HG02852 (cell line): Measurements from ENCODE around the gene IRF4.
A peak's percentile ranks its signal among the peaks of the same experiment; 100 is the strongest.
"Not testable (repeated sequence)": the region's sequence is repeated elsewhere in the genome, so short reads cannot be mapped to it uniquely, and the experiment has no call there.

Experiments
- ATAC-seq: cut with Tn5 transposase; IDR thresholded peaks from one replicate; pipeline ENCODE4 v1.9.1; 2021; ENCODE audit warnings: mild to moderate bottlenecking, moderate library complexity; ENCODE audit not compliant: unreplicated experiment

Gene IRF4

DNA sequence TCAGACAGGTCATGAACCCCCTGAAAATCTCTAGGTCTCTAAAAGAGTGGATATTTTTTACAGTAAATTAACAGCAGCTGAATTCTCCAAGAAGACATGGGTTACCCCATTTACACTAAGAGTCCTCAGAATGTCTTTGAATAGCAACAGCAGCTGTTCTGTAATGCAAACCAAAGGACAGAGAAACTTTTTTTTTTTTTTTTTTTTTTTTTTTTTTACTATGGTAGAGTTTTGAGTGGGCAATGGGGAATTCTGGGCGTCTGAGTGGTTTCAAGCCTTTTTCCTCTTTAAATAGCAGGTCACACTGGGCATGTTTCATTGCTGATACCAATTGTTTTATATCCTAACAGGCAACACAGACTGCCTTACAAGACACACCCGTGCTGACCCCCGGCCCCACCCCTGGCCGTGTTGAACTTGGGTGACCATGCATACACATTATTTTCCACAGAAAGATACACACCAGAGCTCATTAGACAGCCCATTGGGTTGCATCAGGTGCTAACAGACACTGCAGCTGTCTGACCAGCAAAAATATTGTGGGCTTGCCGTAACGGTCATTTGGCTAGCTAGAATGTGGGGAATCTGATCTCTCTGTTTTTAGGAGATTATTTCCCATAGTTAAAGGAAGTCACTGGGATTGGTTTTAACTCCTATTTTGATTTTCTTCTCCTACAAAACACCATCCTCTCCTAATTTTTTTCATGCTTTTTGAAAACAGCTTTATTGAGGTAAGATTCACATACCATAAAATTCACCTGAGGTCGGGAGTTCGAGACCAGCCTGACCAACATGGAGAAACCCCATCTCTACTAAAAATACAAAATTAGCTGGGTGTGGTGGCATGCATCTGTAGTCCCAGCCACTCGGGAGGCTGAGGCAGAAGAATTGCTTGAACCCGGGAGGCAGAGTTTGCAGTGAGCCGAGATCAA, 26.7 kb upstream of the IRF4 start:
- peak; percentile 71 for ATAC-seq

DNA sequence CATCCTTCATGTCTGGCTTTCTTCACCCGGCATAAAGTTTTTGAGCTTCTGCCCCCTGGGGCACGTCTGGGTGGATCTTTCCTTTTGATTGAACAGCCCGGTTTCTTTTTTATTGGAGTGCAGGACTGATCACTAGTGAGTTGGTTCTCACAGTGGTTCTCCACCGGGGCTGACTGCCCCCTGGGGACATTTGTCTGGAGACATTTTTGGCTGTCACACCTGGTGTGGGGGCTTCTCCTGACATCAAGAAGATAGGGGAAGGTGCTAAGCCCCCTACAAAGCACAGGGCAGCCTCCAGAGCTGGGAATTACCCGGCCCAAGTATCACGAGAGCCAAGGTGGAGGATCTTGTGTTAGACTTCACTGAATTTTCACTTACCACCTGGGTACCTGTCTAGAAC, 25.7 kb upstream of the IRF4 start:
- ATAC-seq, result no peak

DNA sequence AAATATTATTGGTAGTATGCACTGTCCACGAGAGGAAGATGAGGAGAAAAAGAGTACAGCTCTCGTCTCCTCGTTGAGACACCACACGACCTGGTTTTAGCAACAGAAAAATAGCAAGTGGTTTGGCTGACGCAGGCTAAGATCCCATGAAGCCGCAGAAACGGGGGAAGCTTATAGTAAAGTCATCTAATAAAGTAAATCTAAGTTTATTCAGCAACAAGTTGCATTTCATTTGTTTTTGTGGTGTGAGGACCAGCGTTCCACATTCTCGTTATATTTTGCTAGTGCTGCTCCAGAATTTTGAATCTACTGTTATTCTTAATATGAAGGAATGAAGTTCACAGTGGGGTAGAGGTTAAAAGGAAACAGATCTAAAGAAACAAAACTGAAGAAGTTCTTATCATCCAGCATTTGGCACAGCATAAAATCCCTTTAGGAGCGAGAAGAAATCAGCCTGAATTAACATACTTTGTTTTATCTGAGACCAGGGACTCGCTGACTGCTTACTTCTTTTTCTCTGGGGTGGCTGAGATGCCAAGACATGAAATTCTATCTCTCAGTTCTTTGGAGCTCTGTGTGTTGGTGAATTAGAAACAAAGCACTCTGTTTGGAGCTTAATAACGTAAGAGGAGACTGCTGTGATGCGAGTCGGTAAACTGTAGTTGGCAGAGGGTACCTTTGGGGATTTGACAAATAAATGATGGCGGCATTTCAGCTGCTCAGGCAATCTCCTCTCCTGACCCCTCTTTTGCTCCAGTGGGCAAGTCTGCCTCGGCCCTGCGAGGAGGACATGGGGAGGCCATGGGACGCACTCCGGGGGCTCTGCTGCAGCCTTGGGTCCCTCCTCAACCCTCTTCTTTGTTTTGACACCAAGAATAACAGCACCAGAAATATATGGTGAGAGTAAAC, 24.9 kb upstream of the IRF4 start:
- no peak for ATAC-seq

DNA sequence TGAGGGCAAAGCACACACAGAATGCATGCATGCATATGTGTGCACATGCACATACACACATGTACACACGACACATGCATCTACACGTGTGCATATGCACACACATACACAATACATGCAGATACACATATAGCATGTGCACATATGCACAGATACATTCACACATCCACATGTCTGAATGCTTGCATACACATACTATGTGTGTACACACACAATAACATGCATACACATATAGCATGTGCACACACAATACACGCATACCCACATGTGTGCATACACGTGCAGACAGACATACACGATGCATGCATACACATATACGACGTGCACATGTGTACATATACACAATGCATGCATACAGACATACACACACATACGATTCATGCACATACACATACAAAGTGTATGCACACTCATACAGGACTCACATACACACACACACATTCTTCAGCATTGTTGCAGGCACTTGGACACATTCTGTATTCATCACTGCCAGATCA, 24.2 kb upstream of the IRF4 start:
- no peak for ATAC-seq

DNA sequence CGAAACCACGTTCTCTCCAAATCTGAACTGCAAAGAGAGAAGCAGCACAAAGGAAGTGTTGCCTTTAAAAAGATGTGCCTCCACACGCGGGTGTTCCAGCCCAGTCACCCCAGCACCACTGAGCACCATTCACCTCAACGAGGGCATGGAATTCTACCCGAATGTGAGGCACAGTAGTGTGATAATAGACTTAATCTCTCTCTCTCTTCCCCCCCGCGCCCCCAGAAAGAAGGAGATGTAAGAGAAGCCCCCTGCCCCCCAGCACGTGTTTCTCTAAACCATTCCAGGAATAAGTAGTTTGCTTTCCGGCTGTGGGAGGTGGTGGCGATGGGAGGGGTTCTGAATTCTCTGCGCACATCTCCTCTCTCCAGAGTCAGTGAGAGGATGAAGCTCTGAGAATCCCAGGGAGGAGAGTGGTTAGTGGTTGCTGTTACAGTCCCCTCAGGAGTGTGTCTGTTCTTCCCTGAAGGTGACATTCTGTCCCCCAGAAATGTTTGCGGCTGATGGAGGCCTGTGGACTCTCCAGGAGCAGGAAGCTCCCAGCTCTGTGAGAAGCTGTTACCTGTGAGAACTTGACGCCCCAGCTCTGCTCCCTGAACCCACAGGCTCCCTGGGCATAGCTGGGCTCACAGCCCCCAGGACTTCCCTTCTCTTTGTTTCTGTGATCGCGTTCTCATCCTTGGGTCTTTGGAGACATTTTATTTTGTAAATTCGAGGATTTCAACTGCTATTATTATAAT, 23.5 kb upstream of the IRF4 start:
- ATAC-seq, result no peak

DNA sequence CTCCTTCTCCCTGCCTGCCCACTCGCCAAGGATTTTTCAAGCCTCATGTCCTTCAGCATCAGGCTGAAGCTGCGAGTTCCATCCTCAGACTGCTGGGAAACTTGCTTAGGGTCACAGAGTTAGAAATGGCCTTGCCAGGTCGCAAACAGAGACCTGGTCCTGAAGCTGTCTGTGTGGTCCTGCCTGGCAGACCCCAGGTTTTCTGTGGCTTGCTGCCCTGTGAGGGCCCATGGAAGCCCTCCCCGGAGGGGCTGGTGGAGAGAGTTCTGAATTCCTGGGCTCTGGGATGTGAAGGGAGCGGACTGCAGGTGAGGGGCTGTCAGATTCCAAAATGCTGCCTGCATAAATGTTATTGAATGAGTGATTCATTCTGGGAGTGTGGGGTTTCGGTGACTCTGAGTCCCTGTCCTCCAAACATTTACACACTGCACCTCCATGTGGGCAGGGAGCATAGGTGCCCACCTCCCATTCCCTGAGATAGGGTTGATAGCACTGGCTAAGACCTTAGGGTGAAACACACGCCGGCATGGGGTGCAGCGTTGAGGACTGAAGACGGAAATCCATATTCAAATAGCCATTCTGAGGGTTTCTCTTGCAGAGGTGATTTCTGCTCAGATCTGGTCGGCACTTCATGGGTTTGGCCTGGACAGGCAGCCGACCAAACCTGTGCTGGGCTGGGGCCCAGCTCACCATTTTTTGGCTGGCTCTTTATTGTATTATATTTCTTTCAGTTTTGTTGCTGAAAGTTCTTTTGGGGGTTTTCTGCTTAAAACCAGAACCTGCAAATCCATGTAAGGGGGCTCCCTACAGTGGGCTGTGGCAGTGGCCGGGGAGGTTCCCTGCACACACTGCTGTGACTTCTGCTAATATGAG, 21.8 kb upstream of the IRF4 start:
- ATAC-seq, result no peak

DNA sequence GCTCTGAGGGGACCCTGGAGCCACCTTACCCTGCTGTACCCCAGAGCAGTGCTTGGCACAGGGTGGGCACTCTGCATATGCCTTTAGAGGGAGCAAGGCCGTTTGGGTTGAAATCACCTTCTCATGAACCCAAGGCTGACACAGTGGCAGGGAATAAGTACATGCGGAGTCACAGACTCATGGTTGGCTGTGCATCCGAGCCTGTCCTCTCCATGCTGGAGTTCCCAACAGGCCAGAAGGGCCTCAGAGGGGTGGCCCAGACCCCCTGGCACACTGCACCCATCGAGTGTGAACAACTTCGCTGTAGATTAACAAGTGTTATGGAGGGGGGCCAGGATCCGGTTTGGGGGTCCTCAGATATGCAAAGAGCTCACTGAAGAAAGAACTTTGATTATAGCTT, 21.0 kb upstream of the IRF4 start:
- ATAC-seq, result no peak

DNA sequence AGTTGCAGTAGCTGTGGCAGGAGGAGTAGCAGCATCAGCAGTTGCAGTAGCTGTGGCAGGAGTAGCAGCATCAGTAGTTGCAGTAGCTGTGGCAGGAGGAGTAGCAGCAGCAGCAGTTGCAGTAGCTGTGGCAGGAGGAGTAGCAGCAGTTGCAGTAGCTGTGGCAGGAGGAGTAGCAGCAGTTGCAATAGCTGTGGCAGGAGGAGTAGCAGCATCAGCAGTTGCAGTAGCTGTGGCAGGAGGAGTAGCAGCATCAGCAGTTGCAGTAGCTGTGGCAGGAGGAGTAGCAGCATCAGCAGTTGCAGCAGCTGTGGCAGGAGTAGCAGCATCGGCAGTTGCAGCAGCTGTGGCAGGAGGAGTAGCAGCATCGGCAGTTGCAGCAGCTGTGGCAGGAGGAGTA, 19.7 kb upstream of the IRF4 start:
- not testable (repeated sequence) for ATAC-seq

DNA sequence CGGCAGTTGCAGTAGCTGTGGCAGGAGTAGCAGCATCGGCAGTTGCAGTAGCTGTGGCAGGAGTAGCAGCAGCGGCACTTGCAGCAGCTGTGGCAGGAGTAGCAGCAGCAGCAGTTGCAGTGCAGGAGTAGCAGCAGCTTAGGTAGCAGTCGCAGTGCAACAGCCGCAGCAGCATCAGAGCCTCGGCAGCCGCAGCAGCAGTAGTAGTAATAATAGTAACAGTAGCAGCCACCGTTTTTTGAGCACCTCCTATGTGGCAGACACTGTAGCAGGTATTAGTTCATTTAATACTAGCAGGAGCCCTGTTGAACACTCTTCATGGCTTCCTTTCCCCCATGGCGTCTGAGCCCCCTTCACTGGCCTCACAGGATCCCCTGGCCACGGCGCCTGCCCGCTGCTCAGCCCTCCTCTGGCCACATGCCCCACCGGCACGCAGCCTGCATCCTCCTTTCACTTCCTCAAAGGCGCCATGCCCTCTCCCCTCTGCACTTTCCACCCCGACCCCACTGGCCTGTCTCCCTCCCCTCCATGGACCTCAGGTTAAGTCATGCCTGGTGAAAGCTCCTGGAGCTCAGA, 19.1 kb upstream of the IRF4 start:
- ATAC-seq, result no peak

DNA sequence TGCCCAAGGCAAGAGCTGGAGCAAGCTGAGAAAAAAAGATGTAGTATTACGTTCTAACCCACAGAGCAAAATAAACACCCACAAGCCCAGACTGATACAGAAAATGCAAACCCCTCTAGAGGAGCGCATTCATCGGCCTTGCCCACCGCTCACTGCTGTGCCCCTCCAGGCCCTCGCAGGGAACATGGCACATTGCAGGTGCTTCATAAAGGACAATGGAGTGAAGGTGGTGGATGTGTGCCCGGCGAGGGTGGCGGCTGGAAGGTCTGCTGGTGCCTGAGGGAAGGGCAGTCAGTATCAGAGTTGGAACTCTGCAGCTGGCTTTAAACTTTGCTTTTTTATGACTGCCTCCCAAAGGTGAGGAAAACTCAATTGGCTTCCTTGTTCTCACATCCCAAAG, 18.5 kb upstream of the IRF4 start:
- ATAC-seq, result no peak

DNA sequence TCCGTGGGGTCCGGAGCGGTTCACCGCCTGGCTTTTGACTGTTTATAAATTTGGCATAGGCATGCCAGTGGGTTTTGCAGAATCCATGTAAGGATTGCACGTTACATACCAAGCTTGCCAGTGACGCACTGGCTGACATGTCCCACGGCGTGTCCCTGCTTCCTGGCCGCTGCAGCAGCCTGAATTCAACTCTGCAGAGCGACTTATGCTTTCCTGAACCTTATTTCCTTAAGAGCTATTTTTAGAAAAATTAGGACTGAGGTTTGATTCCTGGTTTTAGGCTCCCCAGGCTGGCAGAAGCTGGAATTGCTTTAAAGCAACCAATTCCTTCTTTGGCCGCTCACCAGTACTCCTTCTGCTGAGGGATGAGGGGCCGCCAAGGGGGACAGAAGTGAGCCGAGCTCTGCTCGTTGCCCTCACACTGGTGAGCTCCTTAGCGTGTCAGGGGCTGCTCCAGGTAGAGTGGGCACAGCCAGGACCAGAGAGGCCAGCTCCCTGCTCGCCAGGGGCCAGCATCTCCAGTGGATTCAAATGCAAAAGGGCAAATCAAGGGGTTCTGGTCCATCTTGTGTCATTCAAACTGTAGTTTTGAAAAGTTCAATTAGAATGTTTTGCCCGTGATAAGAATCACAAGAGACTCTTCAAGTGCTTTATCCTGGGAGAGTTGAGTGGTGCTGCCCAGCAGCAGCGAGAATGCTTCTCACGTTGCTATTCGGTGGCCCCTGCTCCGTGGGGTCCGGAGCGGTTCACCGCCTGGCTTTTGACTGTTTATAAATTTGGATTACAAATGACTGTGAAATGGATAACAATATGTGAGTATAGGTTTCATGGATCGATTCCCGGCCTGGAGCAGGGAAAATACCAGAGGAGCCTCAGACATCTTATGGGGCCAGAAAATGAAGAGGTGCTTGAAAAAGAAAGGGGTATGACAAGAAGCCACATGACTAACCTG, 17.5 kb upstream of the IRF4 start:
- no peak for ATAC-seq

DNA sequence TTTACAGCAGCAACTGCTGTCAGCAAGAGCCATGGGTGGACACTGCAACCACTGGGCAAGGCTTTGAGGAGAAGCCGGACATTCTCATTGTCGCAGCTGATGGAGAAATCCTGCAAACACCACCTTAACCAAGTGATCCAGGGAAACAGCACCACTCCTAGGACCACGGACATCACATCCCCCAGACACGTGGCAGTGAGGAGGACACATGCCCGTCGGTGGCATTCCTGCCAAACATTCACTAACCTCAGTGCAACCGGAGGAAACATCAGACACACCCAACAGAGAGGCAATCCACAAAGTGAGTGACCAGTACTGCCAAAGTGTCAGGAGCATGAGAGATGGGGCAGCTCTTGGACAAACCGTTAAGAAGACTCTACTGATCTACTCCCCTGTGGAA, 16.6 kb upstream of the IRF4 start:
- ATAC-seq, result no peak

DNA sequence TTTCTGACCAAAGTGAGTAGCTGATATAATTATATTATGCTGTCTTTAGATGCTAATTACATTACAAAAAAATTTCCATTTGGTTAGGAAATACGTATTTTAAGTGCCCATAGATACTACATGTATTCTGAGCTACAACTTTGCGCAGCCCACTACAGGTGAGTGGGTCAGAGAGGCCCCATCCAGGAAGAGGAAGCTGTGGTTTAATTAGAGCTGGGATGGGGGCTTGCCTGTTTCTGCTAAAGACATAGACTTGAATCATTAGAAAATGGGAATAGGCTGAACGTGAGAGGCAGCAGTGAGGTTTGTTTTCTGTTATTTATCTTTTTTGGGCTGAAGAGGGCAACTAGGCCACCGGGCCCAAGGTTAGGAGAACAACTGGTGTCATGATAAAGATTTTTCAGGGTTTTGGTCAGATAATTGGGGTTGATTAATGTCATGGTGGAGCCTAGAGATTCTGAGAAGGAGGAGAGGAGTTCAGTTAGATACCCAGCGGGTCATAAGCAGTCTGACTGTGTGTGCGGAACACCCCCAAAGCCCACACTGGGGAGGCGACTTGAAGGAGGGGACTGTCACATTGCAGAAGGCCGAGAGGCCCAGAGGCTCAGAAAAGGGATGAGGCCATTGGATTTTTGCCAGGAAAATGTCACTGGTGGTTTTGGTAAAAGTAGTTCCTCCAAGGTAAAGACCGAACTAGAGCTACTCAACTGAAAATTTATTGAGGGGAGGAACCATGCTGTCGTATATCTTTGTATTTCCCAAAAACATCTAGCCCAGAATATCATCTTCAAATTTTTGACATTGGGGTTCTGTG, 14.5 kb upstream of the IRF4 start:
- ATAC-seq, result no peak

DNA sequence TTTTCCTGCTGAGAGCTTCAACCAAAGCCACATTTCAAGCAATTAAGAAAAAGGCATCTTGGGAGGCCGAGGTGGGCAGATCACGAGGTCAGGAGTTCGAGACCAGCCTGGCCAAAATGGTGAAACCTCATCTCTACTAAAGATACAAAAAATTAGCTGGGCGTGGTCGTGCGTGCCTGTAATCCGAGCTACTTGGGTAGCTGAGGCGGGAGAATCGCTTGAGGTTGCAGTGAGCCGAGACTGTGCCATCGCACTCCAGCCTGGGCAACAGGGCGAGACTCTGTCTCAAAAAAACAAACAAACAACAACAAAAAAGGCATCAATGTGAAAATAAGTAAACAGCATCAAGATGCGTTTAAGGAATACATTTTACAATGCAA, 13.9 kb upstream of the IRF4 start:
- not testable (repeated sequence) for ATAC-seq

DNA sequence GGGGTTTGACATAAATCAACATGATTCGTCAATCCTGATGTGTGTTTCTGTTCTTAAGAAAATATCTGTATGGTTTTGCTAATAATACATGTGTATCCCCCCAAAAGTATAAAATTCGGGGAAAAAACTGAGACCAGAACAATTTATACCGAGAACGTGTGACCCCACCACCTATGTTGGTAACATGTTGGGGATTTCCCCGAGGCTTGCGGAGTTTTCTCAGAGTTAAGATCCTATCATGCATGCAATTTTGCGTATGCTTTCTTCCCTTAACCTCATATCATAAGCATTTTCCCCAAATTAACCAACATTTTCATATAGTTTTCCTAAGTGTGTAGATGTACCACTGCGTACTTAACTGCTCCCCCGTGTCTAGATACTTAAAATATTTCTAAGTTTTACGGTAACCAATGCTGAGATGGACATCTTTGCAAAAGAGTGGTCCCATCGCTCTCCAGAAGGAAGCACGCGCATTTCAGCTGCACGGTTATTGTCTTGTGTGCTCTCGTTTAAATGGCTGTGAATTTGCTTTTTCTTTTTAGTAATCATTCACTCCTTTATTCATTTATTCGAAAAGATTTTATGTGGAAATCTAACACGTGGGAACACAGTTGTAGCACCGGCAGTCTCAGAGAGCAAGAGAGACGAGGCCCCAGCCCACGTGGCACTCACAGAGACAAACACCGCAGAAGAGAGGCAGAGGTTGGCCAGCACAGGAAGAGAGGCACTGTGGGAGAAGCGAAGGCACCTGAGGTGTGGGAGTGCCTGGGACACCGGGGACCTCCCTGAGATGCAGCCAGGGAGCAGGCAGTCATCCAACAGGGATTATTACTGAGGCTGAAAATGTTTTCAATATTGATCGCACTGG, 13.2 kb upstream of the IRF4 start:
- no peak for ATAC-seq

DNA sequence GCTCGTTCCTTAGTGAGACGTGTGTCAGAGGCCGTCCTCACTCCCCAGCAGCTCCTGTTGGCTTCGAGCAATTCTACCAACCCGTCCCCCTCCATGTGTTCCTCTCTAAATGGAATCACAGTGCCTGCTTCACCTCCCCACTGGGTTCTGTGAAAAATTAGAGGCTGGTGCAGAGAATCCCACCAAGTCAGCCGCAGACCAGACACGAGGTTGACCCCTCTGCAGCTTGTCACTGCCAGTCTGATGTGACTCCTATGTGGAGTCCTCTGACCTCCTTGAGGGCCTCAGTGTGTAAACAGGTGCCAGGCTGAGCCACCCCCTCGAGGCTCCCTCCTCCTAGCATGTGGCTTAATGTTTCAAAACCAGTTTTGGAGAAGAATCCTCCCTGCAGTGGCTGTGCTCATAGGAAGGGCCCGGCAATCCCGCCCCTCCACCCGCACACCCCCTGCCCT, 12.6 kb upstream of the IRF4 start:
- ATAC-seq, result peak; percentile 14
